Liver (tissue), 3 donors: Measurements from ENCODE around the gene ATAD3A.

Source experiments
- EGR1 ChIP-seq, 2 donors: IDR thresholded peaks; 2 replicates each; pipeline ENCODE4 v1.6.1; 2016 to 2018; ENCODE audit warnings: antibody characterized with exemption in 2 of 2, low read depth in 2 of 2
- FOXA1 ChIP-seq: IDR thresholded peaks from 2 replicates; pipeline ENCODE4 v1.6.1; 2016; ENCODE audit warnings: antibody characterized with exemption
- GABPA ChIP-seq, 2 donors: IDR thresholded peaks in 1 of 2; conservative IDR thresholded peaks in 1 of 2; 2 replicates each; pipeline ENCODE4 v1.6.1; 2016; ENCODE audit warnings: antibody characterized with exemption in 2 of 2, mild to moderate bottlenecking in 1 of 2, moderate library complexity in 1 of 2
- JUND ChIP-seq, 2 donors: IDR thresholded peaks; 2 replicates each; pipeline ENCODE4 v1.6.1; 2016; ENCODE audit warnings: antibody characterized with exemption in 2 of 2
- NR2F2 ChIP-seq: IDR thresholded peaks from 2 replicates; pipeline ENCODE4 v1.6.1; 2016; ENCODE audit warnings: antibody characterized with exemption
- RAD21 ChIP-seq, 2 donors: IDR thresholded peaks; 2 replicates each; pipeline ENCODE4 v1.6.1; 2016; ENCODE audit warnings: antibody characterized with exemption in 2 of 2, mild to moderate bottlenecking in 2 of 2
- SP1 ChIP-seq: IDR thresholded peaks from 2 replicates; pipeline ENCODE4 v1.6.1; 2018; ENCODE audit warnings: antibody characterized with exemption, mild to moderate bottlenecking
- TAF1 ChIP-seq: conservative IDR thresholded peaks from 2 replicates; pipeline ENCODE4 v1.6.1; 2016; ENCODE audit warnings: antibody characterized with exemption, mild to moderate bottlenecking
- YY1 ChIP-seq: IDR thresholded peaks from 2 replicates; pipeline ENCODE4 v1.6.1; 2016; ENCODE audit warnings: antibody characterized with exemption, mild to moderate bottlenecking
- TF ChIP-seq, protein P1 (sequence below): fragments of 150-350 bp; IDR thresholded peaks from 2 replicates; pipeline ENCODE4 v1.5.1; 2017; ENCODE audit warnings: improper control_type of control experiment, low read depth, low read length; ENCODE audit not compliant: missing input control
- TF ChIP-seq, protein P2 (sequence below): IDR thresholded peaks from 2 replicates; pipeline ENCODE4 v1.6.1; 2016; ENCODE audit warnings: antibody characterized with exemption
- TF ChIP-seq, protein P3 (sequence below): IDR thresholded peaks from 2 replicates; pipeline ENCODE4 v1.6.1; 2016; ENCODE audit warnings: antibody characterized with exemption
- TF ChIP-seq, protein P4 (sequence below): IDR thresholded peaks from 2 replicates; pipeline ENCODE4 v1.6.1; 2016; ENCODE audit warnings: antibody characterized with exemption, mild to moderate bottlenecking
- donor health status: healthy.
- donor health status: healthy.

DNA sequence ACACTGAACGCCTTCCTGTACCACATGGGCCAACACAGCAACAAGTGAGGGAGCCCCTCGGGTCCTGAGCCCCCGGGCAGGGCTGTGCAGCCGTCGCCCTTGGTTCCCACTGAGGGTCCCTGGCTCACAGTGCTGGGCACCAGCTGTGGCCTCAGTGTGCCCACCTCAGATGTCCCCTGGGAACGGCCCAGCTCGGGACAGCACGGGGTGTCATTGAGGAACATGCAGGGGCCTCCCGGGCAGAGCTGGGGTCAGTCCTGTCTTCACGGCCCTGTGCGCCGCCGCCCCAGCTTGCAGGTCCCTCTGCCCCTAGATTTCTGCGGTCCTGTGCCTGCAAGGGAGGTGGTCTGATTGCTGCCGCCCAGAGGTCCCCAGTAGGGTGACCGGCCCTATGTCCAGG lies 22.7 kb upstream of the ATAD3A start:
- TF ChIP-seq, protein P1, sequence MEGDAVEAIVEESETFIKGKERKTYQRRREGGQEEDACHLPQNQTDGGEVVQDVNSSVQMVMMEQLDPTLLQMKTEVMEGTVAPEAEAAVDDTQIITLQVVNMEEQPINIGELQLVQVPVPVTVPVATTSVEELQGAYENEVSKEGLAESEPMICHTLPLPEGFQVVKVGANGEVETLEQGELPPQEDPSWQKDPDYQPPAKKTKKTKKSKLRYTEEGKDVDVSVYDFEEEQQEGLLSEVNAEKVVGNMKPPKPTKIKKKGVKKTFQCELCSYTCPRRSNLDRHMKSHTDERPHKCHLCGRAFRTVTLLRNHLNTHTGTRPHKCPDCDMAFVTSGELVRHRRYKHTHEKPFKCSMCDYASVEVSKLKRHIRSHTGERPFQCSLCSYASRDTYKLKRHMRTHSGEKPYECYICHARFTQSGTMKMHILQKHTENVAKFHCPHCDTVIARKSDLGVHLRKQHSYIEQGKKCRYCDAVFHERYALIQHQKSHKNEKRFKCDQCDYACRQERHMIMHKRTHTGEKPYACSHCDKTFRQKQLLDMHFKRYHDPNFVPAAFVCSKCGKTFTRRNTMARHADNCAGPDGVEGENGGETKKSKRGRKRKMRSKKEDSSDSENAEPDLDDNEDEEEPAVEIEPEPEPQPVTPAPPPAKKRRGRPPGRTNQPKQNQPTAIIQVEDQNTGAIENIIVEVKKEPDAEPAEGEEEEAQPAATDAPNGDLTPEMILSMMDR, result no peak
- no peak for TF ChIP-seq YY1
- TF ChIP-seq EGR1 (IDR thresholded peaks at IDR 0.05; ENCODE audit: low read depth in 2 of 2), result no peak
- TF ChIP-seq NR2F2, result no peak
- no peak for TF ChIP-seq TAF1
- TF ChIP-seq, protein P2, sequence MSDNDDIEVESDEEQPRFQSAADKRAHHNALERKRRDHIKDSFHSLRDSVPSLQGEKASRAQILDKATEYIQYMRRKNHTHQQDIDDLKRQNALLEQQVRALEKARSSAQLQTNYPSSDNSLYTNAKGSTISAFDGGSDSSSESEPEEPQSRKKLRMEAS, result no peak
- no peak for TF ChIP-seq RAD21 (IDR thresholded peaks at IDR 0.05)
- TF ChIP-seq SP1, result no peak
- TF ChIP-seq, protein P3, sequence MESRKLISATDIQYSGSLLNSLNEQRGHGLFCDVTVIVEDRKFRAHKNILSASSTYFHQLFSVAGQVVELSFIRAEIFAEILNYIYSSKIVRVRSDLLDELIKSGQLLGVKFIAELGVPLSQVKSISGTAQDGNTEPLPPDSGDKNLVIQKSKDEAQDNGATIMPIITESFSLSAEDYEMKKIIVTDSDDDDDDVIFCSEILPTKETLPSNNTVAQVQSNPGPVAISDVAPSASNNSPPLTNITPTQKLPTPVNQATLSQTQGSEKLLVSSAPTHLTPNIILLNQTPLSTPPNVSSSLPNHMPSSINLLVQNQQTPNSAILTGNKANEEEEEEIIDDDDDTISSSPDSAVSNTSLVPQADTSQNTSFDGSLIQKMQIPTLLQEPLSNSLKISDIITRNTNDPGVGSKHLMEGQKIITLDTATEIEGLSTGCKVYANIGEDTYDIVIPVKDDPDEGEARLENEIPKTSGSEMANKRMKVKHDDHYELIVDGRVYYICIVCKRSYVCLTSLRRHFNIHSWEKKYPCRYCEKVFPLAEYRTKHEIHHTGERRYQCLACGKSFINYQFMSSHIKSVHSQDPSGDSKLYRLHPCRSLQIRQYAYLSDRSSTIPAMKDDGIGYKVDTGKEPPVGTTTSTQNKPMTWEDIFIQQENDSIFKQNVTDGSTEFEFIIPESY, result no peak
- TF ChIP-seq JUND (IDR thresholded peaks at IDR 0.05), result no peak
- TF ChIP-seq, protein P4, sequence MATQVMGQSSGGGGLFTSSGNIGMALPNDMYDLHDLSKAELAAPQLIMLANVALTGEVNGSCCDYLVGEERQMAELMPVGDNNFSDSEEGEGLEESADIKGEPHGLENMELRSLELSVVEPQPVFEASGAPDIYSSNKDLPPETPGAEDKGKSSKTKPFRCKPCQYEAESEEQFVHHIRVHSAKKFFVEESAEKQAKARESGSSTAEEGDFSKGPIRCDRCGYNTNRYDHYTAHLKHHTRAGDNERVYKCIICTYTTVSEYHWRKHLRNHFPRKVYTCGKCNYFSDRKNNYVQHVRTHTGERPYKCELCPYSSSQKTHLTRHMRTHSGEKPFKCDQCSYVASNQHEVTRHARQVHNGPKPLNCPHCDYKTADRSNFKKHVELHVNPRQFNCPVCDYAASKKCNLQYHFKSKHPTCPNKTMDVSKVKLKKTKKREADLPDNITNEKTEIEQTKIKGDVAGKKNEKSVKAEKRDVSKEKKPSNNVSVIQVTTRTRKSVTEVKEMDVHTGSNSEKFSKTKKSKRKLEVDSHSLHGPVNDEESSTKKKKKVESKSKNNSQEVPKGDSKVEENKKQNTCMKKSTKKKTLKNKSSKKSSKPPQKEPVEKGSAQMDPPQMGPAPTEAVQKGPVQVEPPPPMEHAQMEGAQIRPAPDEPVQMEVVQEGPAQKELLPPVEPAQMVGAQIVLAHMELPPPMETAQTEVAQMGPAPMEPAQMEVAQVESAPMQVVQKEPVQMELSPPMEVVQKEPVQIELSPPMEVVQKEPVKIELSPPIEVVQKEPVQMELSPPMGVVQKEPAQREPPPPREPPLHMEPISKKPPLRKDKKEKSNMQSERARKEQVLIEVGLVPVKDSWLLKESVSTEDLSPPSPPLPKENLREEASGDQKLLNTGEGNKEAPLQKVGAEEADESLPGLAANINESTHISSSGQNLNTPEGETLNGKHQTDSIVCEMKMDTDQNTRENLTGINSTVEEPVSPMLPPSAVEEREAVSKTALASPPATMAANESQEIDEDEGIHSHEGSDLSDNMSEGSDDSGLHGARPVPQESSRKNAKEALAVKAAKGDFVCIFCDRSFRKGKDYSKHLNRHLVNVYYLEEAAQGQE, result no peak
- TF ChIP-seq FOXA1, result no peak
- TF ChIP-seq GABPA (IDR thresholded peaks at IDR 0.05 in 1 of 2, conservative IDR thresholded peaks at IDR 0.05 in 1 of 2), result no peak
